Activated CD4-positive, alpha-beta T cell treated with anti-CD3 and anti-CD28 coated beads, Interleukin-2, Interleukin-6, amounts not matched to agents 100 ng/mL and 50 ng/mL, durations not matched to agents 16 hours and 8 hours (primary cell): ENCODE results near the gene PPM1H.
"Not testable (repeated sequence)": the region's sequence is repeated elsewhere in the genome, so short reads cannot be mapped to it uniquely, and the experiment has no call there.

Experiments
- DNase-seq: peaks from one replicate; pipeline ENCODE4 v3.0.0-alpha.2; 2020

The PPM1H gene

GRCh38 chr12:62934799-62935674, at the start of gene PPM1H:
Gene PPM1H, minus strand, starts transcription at chr12:62935150. Its CDS starts 414 bp downstream, at chr12:62934736.
- DNase-seq, result peak; percentile 50

DNA sequence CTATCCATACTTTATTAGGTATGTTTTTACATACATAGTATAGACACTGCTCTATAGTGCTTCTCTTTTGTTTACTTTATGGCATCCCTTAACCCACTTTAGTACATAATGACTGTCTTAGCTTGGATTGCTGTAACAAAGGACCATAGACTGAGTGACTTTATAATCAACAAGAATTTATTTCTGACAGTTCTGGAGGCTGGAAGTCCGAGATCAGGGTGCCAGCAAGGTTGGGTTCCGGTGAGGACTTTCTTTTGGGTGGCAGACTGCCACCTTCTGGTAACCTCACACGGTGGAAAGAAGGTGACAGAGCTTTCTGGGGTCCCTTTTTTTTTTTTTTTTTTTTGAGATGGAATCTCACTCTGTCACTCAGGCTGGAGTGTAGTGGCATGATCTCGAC, 48.6 kb upstream of the PPM1H start:
- DNase-seq, result peak; percentile 2

DNA sequence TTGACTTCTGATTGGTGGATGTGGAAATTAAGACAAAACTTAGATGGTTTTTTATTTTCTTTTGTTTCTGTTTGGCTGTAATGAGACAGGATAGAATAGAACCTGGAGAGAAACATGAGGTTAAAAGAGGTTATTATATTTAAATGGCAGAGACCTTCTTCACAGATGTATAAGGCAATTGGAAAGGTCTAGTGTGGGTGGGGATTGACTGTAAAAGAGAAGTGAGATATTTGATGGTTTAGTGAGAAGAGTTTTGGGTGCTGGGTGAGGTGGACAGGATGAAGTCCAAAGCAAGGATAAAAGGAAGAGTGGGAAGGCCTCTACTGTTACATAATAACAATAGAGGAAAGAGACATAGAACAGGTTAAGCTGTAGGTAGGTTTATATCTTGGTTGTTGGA, 43.8 kb upstream of the PPM1H start:
- no peak for DNase-seq

DNA sequence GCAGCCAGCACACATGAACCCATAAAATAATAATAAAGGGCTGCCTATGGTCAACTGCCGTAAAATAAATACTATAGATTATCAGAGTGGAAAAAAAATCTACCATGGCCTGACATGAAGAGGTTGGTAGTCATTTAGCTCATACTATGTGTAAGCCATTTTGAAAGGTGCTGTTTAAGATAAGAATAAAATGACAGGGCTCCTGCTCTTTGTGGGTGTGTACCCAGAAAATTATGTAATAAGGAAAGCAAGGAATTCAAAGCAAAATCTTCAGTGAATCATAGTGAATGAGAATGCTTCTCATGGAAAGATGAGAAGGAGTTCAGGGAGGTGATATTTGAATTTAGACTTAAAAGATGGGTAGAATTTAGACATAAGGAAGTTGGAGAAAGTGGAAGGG, 42.9 kb upstream of the PPM1H start:
- no peak for DNase-seq

- DNase-seq, result no peak
These were observed 42.5 kb upstream of the PPM1H start for GRCh38 chr12:62977418-62977817.

DNA sequence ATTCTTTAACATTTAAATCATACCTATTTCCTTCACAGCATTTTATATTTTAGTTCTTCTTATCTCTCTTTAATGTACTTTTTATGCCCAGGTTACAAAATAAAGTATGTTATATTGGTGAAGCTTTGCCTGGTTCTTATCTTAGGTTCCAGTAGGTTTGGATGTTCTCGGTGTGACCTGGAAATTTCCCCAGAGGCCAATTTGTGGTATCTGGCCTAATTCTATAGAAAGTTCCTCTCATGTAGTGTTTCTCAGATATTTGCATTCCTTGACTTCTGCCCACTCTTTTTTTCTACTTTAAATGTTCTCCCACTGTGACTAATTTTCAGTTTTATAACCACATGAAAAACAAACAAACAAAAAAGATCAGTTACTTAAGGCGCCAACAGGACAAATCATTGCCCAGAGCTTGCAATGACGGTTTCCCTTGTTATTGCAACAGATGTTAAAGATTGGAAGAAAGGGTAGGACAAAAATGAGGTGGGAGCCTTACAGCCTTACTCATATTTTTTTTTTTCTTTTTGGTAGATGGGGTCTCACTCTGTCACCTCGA, 41.2 kb upstream of the PPM1H start:
- no peak for DNase-seq

DNA sequence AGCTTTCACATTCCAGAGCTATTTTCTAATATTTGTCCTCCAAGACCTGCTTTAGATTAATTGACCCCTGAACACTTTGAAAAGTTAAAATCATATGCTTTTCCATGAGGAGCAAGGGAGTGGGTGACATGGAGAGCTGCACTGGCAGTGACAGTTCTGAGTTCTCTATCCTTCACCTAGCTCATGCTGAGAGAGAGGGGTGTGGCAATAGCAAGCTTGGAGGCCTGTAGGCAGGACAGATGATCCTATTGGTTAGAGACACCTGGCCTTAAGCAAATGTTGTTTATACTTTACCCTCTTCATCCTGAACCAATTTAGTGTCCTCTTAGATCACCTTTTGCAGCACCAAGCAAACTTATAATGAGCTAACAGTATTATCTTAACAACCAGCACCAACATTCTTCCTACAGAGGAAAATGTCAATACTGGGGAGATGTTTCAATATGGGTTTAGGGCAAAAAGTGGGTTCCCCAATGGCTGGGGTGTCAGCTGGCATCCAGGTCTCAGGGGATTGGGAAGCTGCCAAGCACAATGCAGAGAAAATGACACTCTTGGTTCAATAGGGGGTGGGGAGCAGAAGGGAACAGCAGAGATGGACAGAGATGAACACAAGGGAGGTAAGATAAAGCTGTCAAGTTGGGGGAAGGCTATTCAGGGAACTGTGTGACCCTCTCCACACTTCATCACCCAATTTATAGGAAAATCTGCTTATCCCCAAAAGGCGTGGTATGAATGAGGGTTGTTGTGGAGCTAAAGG, 37.0 kb upstream of the PPM1H start:
- DNase-seq, result no peak

DNA sequence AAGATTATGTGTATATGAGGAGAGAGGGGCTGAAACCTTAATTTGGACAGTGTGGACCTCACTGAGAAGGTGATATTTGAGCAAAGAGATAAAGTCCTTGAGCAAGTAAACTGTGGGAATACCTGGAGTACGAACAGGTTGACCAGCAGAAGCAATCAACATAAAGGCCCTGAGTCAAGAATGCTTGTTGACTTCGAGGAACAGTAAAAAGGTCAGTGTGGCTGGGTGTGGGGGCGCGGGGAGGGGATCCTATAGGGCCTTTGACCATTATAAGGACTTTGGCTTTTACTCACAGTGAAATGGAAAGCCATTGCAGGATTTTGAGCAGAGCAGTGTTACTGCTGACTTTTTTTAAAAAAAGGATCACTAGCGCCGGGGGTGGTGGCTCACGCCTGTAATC, 34.7 kb upstream of the PPM1H start:
- DNase-seq, result no peak

DNA sequence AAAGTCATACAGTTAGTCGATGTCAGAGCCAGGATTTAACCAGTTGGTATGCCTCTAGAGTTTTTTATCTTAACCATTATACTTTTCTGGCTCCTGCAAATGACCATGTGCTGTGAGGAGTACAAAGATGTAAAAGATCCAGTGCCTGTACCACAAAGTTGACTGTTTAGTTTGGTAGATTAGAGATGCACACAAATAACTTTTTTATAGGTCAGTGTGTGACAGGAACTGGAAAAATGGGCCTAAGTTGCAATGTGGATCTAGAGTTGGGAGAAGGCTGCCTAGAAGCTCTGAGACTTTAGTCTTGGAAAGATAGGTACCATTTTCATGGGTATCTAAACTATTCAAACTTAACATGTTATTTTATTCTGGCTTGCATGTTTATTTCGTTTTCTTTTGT, 32.8 kb upstream of the PPM1H start:
- no peak for DNase-seq

- DNase-seq, result no peak
These were observed 32.1 kb upstream of the PPM1H start for GRCh38 chr12:62966990-62967506.

DNA sequence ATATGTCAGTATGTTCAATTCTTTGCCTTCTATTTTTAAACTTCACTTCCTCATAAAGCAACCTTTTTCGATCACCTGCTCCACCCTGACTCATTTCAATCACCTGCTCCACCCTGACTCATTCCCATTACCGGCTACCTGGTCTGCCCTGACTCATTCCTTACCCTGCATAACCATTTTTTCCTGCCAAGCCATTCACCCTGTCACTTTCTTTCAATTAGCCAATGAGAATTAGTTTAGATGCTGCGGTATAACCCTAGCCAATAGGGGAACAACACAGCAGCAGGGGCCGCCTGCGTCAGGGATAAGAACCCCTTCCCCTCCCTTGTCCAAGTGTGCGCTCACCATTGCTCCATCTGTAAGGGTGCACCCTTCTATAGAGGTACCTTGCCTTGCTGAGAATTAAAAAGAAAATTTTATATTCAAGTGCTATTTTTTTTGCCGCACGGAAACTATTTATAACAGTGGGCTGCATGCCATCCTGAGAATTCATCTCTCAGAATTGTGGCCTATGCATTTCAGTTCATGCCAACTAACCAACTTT, 31.6 kb upstream of the PPM1H start:
- DNase-seq, result peak; percentile 22

DNA sequence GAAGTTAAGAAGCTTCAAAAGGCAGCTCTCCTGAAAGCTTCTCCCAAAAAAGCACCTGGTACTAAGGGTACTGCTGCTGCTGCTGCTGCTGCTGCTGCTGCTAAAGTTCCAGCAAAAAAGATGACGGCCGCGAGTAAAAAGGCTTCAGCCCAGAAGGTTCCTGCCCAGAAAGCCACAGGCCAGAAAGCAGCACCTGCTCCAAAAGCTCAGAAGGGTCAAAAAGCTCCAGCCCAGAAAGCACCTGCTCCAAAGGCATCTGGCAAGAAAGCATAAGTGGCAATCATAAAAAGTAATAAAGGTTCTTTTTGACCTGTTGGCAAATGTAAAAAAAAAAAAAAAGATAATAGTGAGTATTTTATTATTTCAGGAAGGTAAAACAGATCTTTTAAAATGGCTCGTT, 30.8 kb upstream of the PPM1H start:
- DNase-seq, result not testable (repeated sequence)

- not testable (repeated sequence) for DNase-seq
These were observed 30.3 kb upstream of the PPM1H start for GRCh38 chr12:62965242-62965641.

DNA sequence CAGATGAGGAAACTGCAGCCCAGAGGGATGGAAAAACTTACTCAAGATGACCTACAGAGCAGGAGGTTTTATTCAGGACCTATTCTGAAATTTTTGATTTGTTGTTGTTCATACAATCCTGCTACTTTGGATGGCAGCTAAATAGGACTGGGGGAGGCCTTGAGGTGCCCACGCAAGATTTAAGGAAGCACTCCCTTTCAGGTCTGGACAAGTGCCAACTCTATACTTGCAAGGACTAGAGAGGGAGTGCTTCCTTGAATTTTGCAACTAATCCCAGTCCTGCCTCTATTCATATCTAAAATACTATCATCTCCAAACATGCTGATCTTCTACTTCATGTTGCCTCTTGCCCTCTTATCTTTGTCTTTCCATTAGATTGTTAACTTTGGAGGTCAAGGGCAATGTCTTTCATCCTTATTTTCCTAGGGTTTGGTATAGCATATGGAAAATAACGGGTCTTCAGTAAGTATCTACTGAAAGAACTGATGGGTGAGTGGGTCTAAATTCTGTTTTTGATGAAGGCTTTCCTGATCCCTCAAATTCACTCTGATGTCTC, 28.6 kb upstream of the PPM1H start:
- DNase-seq, result no peak

- no peak for DNase-seq
These were observed 25.4 kb upstream of the PPM1H start for GRCh38 chr12:62960324-62960723.

GRCh38 chr12:62959745-62960144, 24.8 kb upstream of the PPM1H start:
- no peak for DNase-seq

- no peak for DNase-seq
These were observed 22.4 kb upstream of the PPM1H start for GRCh38 chr12:62957233-62957953.

DNA sequence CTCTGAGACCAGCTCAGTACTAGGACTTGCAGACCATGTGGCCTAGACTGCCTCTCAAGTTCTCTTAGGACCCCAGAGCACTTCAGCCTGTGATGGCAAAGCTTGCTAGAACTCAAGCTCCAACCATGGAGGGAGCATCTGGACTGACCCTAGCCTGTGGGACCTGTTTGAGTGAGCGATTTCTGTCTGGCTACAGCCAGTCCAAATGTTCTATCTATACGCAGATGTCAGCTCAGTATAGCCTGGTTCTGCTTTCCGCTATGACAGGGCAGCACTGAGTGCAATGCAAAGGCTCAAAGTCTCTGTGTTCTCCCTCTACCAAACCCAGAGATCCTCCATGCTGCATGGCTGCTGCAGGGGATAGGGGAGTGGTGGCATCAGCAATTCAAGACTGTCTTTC, 20.7 kb upstream of the PPM1H start:
- DNase-seq, result no peak

GRCh38 chr12:62950317-62950716, 15.4 kb upstream of the PPM1H start:
- DNase-seq, result no peak

- DNase-seq, result no peak
These were observed 13.2 kb upstream of the PPM1H start for GRCh38 chr12:62948123-62948522.

DNA sequence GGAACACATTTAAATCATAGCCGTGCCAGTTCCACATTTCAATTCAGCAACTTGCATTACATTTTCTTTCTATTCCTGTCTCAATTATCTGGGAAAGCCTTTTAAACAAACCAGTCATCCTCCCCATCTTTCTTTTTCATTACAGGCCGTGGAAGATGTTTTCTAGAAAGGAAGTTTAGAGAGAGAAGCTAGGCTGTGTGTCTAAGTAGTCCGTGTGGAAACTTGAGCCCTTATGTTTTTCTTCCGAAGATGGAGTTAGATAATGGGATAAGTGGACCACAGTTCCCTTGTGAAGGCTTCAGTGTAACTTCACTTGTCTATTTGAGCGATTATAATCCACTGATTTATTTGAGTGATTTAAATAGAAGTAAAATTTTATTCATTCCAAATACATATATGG, 12.4 kb upstream of the PPM1H start:
- no peak for DNase-seq

DNA sequence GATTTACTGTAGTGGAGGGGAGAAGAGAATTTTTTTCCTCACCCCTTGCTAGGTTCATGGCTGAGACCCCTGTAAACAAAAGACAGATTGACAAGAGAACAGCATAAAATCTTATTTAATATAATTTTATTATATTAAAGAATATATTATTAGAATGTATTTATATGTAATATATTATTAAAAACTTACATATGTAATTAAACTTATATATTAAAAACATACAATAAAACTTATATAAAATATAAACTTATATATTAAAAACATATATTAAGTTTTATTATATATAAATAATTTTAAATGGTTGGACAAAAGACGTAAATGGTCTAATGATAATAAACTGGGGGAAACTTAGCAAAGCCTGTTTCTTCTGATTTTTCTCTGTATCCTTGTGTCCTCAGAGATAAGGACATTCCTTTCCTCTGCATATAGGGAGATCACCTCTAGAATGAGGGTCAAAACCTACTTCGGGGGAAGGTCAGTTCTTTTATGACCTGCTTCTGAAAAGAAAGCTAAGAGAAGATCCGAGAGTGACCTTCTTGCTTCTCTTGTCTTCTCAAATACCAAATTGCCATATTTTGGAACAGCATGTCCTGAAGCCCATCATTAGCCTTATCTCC, 8.9 kb upstream of the PPM1H start:
- no peak for DNase-seq
